GM12892 (cell line): ENCODE results near the gene KRTAP10-8.

Experiments used
- POLR2A ChIP-seq: IDR thresholded peaks from 2 replicates; pipeline ENCODE4 v1.6.1; 2011; ENCODE audit warnings: low read depth, low read length, control low read depth
- POLR2AphosphoS5 ChIP-seq: IDR thresholded peaks from 2 replicates; pipeline ENCODE4 v1.6.1; 2011; ENCODE audit warnings: low read depth, low read length, control low read depth

DNA sequence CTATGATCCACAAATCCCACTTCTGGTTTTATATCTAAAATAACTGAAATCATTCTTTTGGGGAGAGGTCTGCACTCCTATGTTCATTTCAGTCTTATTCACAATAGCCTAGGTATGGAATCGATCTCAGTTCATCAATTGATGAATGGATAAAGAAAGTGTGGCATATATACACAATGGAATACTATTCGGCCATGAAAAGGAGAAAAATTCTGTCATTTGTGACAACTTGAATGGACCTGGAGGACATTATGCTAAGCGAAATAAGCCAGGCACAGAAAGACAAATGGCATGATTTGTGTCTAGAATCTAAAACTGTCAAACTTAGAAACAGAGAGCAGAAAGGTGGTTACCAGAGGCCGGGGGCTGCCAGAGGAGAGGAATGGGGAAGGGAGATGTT, 5.4 kb upstream of the KRTAP10-8 start:
- TF ChIP-seq POLR2A (no peak), POLR2AphosphoS5 (no peak)
